HL-60 (cell line): Measurements from ENCODE around the gene CAMK2G.

ENCODE experiments used
- POLR2AphosphoS5 ChIP-seq: IDR thresholded peaks from 2 replicates; pipeline ENCODE4 v1.6.1; 2012; ENCODE audit warnings: low read depth
- SPI1 ChIP-seq: IDR thresholded peaks from 2 replicates; pipeline ENCODE4 v1.6.1; 2012; ENCODE audit warnings: low read depth, mild to moderate bottlenecking, borderline replicate concordance
- TF ChIP-seq, protein P1 (sequence below): IDR thresholded peaks from one replicate; pipeline ENCODE4 v1.5.1; 2011; ENCODE audit warnings: low read length, control low read depth, inconsistent platforms; ENCODE audit not compliant: insufficient read depth

DNA sequence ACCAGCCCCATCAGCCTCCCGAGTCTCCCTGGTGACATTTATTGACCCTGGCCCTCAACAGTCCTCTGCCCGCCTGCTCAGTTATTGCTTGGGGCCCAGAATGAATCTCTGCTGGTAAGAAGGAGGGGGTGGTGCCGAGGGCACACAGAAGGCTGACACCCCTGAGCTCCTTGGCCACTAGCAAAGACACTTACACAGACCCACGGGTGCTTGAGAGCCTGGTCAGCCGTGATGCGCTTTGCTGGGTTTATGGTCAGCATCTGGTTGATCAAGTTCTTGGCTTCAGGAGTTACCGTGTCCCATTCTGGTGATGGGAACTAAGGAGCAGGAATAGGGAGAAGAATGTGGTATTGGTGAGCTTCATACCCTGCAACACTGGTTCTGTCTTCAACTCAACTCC lies 27.3 kb downstream of the CAMK2G start:
- TF ChIP-seq, protein P1, sequence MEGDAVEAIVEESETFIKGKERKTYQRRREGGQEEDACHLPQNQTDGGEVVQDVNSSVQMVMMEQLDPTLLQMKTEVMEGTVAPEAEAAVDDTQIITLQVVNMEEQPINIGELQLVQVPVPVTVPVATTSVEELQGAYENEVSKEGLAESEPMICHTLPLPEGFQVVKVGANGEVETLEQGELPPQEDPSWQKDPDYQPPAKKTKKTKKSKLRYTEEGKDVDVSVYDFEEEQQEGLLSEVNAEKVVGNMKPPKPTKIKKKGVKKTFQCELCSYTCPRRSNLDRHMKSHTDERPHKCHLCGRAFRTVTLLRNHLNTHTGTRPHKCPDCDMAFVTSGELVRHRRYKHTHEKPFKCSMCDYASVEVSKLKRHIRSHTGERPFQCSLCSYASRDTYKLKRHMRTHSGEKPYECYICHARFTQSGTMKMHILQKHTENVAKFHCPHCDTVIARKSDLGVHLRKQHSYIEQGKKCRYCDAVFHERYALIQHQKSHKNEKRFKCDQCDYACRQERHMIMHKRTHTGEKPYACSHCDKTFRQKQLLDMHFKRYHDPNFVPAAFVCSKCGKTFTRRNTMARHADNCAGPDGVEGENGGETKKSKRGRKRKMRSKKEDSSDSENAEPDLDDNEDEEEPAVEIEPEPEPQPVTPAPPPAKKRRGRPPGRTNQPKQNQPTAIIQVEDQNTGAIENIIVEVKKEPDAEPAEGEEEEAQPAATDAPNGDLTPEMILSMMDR: no peak
- TF ChIP-seq POLR2AphosphoS5 (no peak), SPI1 (no peak)
